Immature natural killer cell (primary cell): ENCODE measurements around the gene LMX1B. TPM values are rescaled to one million over a fixed set of nuclear protein-coding genes. Genes with fewer than 3 reads are reported as not detected.

Experiments used
- DNase-seq, 3 donors: peaks; one replicate each; pipeline ENCODE4 v3.0.0; 2022; ENCODE audit warnings: mixed read lengths in 1 of 3
- H3K27ac Mint-ChIP-seq, 6 donors: one replicate each; pipeline ENCODE4 v1.8.0; 2020; ENCODE audit warnings: mixed read lengths in 6 of 6, mild to moderate bottlenecking in 5 of 6, inconsistent platforms in 4 of 6, moderate library complexity in 3 of 6
- H3K27me3 Mint-ChIP-seq, 3 donors: one replicate each; pipeline ENCODE4 v1.8.0; 2020 to 2021; ENCODE audit warnings: low read depth in 3 of 3, mild to moderate bottlenecking in 3 of 3, mixed read lengths in 3 of 3, moderate library complexity in 3 of 3, inconsistent platforms in 1 of 3
- H3K36me3 Mint-ChIP-seq, 3 donors: one replicate each; pipeline ENCODE4 v1.8.0; 2020; ENCODE audit warnings: mixed read lengths in 3 of 3, inconsistent platforms in 2 of 3, mild to moderate bottlenecking in 2 of 3
- H3K4me1 Mint-ChIP-seq, 2 donors: one replicate each; pipeline ENCODE4 v1.8.0; 2020; ENCODE audit warnings: inconsistent platforms in 2 of 2, mild to moderate bottlenecking in 2 of 2, mixed read lengths in 2 of 2, moderate library complexity in 1 of 2
- H3K4me3 Mint-ChIP-seq, 5 donors: one replicate each; pipeline ENCODE4 v1.8.0; 2020; ENCODE audit warnings: mild to moderate bottlenecking in 5 of 5, mixed read lengths in 5 of 5, inconsistent platforms in 3 of 5, moderate library complexity in 3 of 5
- H3K9me3 Mint-ChIP-seq, 6 donors: one replicate each; pipeline ENCODE4 v1.8.0; 2020; ENCODE audit warnings: mild to moderate bottlenecking in 6 of 6, mixed read lengths in 6 of 6, inconsistent platforms in 4 of 6, moderate library complexity in 3 of 6
- polyA plus RNA-seq, 3 donors: library from polyadenylated mRNA; unstranded; fragments of 300-500 nt; fragmentation: Illumina TruSeq; gene quantifications; one replicate each; pipeline ENCODE4 v1.2.3, GENCODE V29; 2021

The LMX1B gene
- polyA plus RNA-seq, 3 donors from 2014 or later, result not detected

DNA sequence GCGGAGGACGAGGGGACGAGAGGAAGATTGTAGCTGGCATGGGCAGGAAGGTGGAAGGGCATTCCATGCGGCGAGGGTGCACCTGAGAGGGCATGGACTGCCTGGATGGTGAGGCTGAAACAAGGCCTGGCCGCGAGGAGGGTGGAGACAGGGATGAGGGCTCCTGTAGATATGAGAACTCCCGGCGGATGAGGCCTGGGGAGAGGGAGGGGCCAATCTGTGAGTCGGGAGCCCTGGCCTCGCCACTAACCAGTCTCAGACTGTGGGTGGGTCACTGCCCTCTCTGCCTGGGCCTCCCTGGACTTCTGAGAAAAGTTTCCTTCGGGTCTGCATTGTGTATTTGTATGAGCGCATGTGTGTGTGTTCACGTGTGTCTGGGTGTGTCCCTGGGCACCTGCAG is 55.4 kb downstream of the LMX1B start:
- peaks cover 5 to 13% (median 5%) of the 10 kb centered on the region in 3 donors for H3K27me3 Mint-ChIP-seq
- no peaks in the 10 kb centered on the region for H3K4me1 Mint-ChIP-seq
- H3K27ac Mint-ChIP-seq, result no peak overlapping the region
- no peak for DNase-seq
- no peak overlapping the region for H3K4me3 Mint-ChIP-seq
- H3K9me3 Mint-ChIP-seq, result no peaks in the 10 kb centered on the region
- no peaks in the 10 kb centered on the region for H3K36me3 Mint-ChIP-seq

DNA sequence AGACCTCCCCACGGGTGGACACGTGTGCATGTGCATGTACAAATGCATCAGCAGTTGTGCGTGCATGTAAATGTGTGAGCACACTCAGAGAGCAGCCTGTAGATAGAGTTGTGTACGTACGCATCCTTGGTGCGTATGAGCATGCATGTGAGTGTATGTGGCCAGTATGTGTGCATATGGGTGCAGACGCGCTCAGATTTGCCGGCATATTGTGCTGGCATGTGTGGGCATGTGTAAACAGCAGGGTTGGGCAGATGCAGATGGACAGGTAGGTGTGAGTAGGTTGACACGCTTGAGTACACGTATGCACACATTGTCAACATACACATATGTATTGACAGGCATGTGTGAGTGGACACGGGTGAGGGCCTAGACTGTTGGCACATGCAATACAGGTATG is 56.5 kb downstream of the LMX1B start:
- Mint-ChIP-seq H3K9me3 (no peaks in the 10 kb centered on the region), H3K36me3 (no peaks in the 10 kb centered on the region), H3K4me1 (no peaks in the 10 kb centered on the region), H3K27ac (no peak overlapping the region), H3K4me3 (no peak overlapping the region), H3K27me3 (peaks cover 8 to 17% (median 12%) of the 10 kb centered on the region in 3 donors)
- no peak for DNase-seq

DNA sequence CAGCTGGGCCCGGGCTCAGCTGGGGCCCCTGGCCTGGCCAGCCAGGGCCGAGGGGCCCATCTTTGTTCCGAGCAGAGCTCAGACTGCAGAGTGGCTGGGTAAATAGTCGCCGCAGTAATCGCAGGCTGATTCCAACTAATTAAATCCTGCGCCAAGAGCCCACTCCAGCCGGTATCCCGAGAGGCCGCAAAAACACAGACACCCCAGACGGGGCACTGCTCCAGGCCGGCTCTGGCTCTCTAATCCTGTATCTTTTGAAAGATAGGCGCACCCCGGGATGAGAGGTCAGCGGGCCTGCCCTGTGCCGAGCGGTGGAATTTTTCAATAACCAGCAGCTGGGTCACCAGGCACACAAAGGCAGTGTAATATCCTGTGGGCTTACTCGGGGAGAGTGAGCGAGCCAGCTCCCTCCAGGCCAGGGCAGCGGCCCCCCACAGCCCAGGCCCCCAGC is 57.7 kb downstream of the LMX1B start:
- no peaks in the 10 kb centered on the region for H3K9me3 Mint-ChIP-seq
- no peak overlapping the region for H3K27ac Mint-ChIP-seq
- no peak for DNase-seq
- H3K4me3 Mint-ChIP-seq, result no peak overlapping the region
- peaks cover 12 to 20% (median 15%) of the 10 kb centered on the region in 3 donors for H3K27me3 Mint-ChIP-seq
- H3K4me1 Mint-ChIP-seq, result no peaks in the 10 kb centered on the region
- H3K36me3 Mint-ChIP-seq, result peaks cover 0 to 4% (median 0%) of the 10 kb centered on the region in 3 donors

DNA sequence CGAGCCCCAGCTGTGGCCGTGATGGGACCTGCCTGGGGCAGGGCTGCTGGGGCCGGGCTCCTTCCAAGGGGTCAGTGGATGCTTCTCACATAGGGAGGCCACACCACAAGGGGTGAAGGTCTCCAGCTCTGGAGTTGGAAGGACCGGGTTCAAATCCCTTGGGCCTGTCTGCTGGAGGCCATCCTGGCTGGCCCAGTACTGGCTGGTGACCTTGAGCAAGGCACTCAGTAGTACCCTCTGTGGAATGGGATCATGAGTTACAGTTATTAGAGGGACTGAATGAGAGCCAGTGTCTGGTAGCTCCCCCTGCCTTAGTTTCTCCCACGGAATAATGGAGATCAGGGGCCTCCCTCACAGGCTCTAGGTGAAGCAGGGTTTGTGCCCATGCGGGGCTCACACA is 58.3 kb downstream of the LMX1B start:
- Mint-ChIP-seq H3K4me1 (no peaks in the 10 kb centered on the region), H3K27ac (no peak overlapping the region), H3K27me3 (peaks cover 12 to 23% (median 15%) of the 10 kb centered on the region in 3 donors), H3K4me3 (no peak overlapping the region), H3K9me3 (no peaks in the 10 kb centered on the region), H3K36me3 (peaks cover 0 to 4% (median 0%) of the 10 kb centered on the region in 3 donors)
- DNase-seq, result no peak

DNA sequence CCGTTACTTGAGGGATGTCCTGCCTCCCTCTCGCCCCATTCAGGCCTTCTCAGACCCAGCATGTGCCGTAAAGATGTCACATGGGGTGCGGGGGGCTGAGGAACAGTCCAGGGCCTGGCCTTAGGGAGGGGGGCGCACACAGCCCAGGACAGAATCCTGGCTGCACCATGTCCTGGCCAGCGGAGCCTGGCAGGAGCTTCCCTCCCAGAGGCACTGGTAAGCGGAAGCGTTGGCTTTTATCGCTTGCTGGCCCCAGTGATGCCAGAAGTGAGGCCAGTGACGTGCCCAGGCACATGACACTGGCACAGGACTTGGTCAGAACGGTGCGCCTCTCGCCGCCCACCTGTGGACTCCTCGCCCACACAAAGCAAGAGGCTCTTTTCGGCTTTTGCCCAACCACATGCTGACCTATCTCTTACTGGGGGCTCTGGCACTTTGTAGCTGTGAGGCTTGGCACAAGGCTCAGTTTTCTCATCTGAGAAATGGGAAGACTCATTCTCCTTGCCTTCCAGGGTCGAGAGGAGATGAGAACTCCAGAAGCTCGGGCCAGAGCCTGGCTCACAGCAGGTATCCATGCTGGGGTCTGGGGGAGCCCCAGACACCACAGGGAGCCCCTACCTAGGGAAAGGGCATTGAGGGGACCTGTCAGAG is 59.0 kb downstream of the LMX1B start:
- no peak for DNase-seq
- Mint-ChIP-seq H3K27ac (no peak overlapping the region), H3K36me3 (peaks cover 0 to 4% (median 2%) of the 10 kb centered on the region in 3 donors), H3K9me3 (peaks cover 0 to 1% (median 0%) of the 10 kb centered on the region in 6 donors), H3K4me1 (no peaks in the 10 kb centered on the region), H3K27me3 (peaks cover 13 to 27% (median 19%) of the 10 kb centered on the region in 3 donors), H3K4me3 (no peak overlapping the region)

DNA sequence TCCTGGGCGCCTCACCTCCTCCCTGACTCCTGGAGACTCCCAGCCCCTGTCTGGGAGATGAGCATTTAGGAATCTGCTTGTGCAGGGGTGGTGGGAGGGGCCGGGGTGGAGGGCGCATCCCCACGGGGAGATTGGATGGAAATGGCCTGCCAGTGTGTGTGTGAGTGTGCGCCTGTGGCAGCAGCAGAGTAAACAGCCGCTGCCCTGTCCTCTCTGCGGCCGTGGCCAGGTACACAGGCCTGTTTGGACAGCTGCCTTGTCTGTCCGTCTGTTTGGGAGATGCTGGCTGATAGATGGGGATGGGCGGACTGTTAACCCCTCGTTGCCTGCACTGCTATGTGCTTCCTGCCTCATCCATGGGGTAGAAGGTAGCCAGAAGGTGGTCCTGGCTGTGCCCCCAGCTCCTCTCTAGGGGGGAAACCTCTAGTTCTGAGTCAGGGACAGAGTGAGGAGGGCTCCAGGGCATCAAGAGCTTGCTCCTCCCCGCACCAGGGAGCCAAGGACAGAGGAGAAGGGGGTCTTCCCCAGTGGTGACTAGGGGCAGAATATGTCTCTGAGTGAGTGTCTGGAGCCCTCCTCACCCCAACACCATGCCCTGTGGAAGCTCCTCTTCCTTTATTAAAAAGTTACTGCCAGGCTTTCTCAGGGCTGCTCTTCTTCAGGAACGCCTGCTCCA is 60.1 kb downstream of the LMX1B start:
- no peak for DNase-seq
- Mint-ChIP-seq H3K27me3 (peaks cover 15 to 29% (median 20%) of the 10 kb centered on the region in 3 donors), H3K4me1 (no peaks in the 10 kb centered on the region), H3K9me3 (peaks cover 0 to 1% (median 0%) of the 10 kb centered on the region in 6 donors), H3K36me3 (peaks cover 0 to 4% (median 3%) of the 10 kb centered on the region in 3 donors), H3K4me3 (no peak overlapping the region), H3K27ac (no peak overlapping the region)

DNA sequence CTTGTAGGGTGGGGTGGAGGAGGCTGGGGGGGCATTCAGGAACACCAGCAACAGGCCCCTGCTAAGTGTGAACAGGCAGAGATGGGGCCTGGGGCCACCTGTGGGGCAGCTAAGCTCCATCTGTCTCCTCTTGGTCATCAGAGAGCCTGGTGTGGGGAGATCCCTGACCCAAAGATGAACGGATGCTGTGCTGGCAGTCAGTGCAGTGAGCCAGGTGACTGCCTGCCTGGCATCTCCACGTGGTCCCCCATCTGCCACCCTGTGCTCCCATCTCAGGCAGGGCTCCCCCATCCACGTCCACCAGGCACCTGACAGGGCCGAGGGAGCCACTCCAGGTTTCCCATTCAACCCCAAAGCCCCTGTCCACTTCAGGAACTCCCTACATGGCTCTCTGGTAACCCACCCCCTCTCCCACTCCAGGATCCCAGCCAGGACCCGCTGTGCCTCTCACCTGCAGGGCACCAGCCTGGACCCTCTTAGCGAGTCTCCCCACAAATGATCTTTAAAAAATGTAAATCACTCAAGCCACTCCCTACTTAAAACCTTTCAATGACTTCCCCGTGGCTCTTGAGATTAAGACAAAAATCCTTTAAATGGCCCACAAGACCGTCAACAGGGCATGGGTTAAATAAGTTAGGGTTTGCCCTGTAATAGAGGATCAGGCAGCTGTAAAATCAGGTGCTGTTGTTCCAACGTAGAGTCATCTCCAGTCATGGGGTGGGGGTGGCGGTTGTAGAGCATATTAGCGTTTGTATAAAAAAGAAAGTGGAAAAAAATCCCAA is 60.8 kb downstream of the LMX1B start:
- H3K4me1 Mint-ChIP-seq, result no peaks in the 10 kb centered on the region
- H3K4me3 Mint-ChIP-seq, result no peak overlapping the region
- no peak overlapping the region for H3K27ac Mint-ChIP-seq
- peaks cover 0 to 1% (median 0%) of the 10 kb centered on the region in 6 donors for H3K9me3 Mint-ChIP-seq
- DNase-seq, result no peak
- H3K36me3 Mint-ChIP-seq, result peaks cover 0 to 4% (median 3%) of the 10 kb centered on the region in 3 donors
- peaks cover 15 to 31% (median 25%) of the 10 kb centered on the region in 3 donors for H3K27me3 Mint-ChIP-seq

DNA sequence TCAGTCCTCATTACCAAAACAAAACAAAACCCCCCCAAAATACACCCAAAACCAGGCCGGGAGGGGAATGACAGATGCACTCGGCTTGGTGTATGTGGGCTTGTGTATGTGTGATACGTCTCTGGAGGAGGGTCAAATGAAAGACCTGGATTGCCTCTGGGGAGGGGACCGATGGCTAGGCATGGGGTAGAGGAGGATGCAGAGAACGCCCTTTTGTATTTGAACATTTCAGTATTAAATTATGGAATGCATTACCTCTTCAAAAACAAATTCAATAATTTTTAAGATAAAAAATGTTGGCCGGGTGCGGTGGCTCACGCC is 61.4 kb downstream of the LMX1B start:
- H3K9me3 Mint-ChIP-seq, result peaks cover 0 to 1% (median 0%) of the 10 kb centered on the region in 6 donors
- no peaks in the 10 kb centered on the region for H3K4me1 Mint-ChIP-seq
- H3K27ac Mint-ChIP-seq, result no peak overlapping the region
- H3K27me3 Mint-ChIP-seq, result peaks cover 15 to 31% (median 26%) of the 10 kb centered on the region in 3 donors
- DNase-seq, result no peak
- H3K4me3 Mint-ChIP-seq, result no peak overlapping the region
- peaks cover 0 to 4% (median 3%) of the 10 kb centered on the region in 3 donors for H3K36me3 Mint-ChIP-seq

DNA sequence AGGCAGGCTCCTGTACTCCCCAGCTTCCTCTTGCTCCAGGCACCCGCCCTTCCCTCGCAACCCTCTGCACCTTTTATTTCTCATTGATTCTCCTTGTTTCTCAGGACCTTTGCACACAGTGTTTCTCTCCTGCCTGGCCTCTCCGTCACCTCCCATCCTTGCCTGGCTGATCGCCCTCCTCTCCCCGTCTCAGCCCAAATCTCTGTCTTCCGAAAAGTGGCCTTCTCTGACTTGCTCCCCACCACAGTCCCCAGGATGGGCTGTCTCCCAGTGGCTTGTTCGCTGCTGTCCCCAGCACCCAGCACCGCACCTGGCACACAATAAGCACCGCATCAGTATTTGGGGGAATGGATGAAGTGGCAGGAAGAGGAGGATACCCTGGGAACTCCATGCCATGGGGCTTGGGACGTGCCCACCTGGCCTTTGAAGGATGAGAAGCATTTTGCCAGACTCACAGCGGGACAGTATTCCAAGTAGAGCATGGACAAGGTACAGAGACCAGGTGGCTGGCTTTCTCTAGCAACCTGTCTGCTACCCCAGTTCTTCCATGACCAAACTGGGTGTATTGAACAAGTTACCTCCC is 62.5 kb downstream of the LMX1B start:
- Mint-ChIP-seq H3K36me3 (peaks cover 0 to 4% (median 3%) of the 10 kb centered on the region in 3 donors), H3K4me1 (no peaks in the 10 kb centered on the region), H3K4me3 (no peak overlapping the region), H3K27me3 (peaks cover 14 to 32% (median 31%) of the 10 kb centered on the region in 3 donors), H3K9me3 (peaks cover 0 to 1% (median 0%) of the 10 kb centered on the region in 6 donors), H3K27ac (no peak overlapping the region)
- no peak for DNase-seq

DNA sequence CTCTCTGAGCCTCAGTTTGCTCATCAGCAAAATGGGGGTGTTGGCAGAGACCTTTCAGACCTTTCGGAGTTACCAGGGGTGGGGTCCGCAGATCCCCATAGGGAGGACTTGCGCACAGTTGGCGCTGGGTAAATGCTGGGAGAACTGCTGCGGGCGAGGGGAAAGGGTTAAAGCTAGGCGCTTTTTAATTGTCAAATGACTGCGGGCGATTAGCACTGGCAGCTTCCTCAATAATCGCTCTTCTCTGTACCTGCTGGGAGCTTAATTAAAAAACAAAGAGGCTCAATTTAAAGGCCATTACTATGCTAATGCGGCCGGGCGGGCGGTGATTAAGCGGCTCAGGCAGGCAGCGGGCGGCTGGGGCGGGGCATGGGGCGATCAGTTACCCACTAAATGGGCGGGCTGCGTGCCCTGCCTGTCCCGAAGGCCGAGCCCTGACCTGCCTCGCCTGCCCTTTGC is 63.0 kb downstream of the LMX1B start:
- Mint-ChIP-seq H3K9me3 (peaks cover 0 to 1% (median 0%) of the 10 kb centered on the region in 6 donors), H3K27ac (no peak overlapping the region), H3K4me3 (no peak overlapping the region), H3K36me3 (peaks cover 0 to 4% (median 3%) of the 10 kb centered on the region in 3 donors), H3K4me1 (no peaks in the 10 kb centered on the region), H3K27me3 (peaks cover 14 to 35% (median 31%) of the 10 kb centered on the region in 3 donors)
- DNase-seq, result no peak

DNA sequence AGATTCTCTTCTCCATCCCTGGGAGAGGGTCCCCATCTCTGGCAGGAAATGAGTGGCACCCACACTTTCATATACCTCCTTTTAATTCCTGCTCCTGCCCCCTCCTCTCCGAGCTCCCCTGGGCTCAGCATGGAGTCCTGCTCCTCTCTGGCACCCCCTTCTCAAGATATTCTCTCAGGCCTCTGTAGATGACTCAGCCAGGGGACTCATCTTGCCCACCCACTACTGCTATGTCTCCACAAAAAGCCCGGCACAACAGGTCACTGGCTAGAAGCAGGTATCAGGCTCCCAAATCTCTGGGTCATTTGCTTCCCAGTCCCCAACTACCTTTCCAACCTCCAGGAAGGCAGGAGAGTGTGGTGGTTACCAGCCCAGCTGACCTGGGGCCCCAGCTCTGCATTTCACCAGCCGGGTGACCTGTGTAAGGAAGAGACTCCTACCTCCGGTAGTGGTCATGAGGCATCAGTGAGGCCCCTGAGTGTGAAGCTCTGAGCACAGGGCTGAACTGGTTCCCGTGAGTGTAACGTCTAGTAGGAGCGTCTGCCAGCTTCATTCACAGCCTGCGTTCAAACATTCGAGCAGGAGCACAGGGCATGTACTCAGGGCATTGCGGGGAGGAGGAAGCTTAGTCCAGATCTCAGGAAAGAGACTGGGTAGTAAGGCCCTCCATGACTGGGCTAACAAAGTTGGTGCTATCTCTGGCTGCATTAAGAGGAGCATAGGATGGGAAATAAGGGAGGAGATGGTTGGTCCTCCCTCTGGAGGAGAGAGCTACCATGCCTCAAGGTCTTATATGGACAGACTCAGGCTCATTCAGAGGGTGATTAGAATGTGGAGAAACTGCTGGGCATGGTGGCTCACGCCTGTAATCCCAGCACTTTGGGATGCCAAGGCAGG is 63.7 kb downstream of the LMX1B start:
- H3K27me3 Mint-ChIP-seq, result peaks cover 17 to 37% (median 37%) of the 10 kb centered on the region in 3 donors
- H3K4me3 Mint-ChIP-seq, result no peak overlapping the region

DNA sequence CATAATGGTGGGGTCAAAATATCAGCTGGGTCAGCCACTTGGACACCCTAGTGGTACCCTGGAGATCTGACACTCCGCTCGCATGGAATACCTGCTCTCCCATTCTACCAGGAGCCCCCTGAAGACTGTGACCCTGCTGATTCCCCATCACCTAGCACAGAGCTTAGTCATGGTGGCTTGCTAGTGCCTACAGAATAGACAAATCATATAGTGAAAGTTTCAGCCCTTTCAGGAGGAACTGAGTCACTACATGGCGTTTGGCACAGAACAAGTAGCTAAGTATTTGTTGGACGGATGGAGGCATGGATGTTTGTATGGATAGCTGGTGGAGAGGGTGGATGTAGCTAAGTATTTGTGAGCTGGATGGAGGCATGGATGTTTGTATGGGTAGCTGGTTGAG is 65.3 kb downstream of the LMX1B start:
- no peak for DNase-seq
- peaks cover 0 to 4% (median 3%) of the 10 kb centered on the region in 3 donors for H3K36me3 Mint-ChIP-seq
- H3K27me3 Mint-ChIP-seq, result peaks cover 21 to 43% (median 37%) of the 10 kb centered on the region in 3 donors
- peaks cover 0 to 2% (median 0%) of the 10 kb centered on the region in 6 donors for H3K9me3 Mint-ChIP-seq
- H3K4me3 Mint-ChIP-seq, result no peak overlapping the region
- no peak overlapping the region for H3K27ac Mint-ChIP-seq
- peaks cover 0 to 4% of the 10 kb centered on the region in 2 donors for H3K4me1 Mint-ChIP-seq

More for the DNA sequence above, 63.7 kb downstream of the LMX1B start:
- DNase-seq, result no peak
- H3K36me3 Mint-ChIP-seq, result peaks cover 0 to 4% (median 3%) of the 10 kb centered on the region in 3 donors
- H3K9me3 Mint-ChIP-seq, result peaks cover 0 to 2% (median 0%) of the 10 kb centered on the region in 6 donors
- H3K4me1 Mint-ChIP-seq, result no peaks in the 10 kb centered on the region
- no peak overlapping the region for H3K27ac Mint-ChIP-seq
